GM18873 (cell line): ENCODE measurements around the gene OSBPL6.
"Not testable (repeated sequence)": the region's sequence is repeated elsewhere in the genome, so short reads cannot be mapped to it uniquely, and the experiment has no call there.

Experiments
- ATAC-seq: cut with Tn5 transposase; IDR thresholded peaks from one replicate; pipeline ENCODE4 v1.9.1; 2021; ENCODE audit warnings: mild to moderate bottlenecking, moderate library complexity, moderate number of reproducible peaks; ENCODE audit not compliant: unreplicated experiment, low FRiP score

The OSBPL6 gene

GRCh38 chr2:178331474-178332432, 137.4 kb downstream of the OSBPL6 start:
- ATAC-seq = no peak

DNA sequence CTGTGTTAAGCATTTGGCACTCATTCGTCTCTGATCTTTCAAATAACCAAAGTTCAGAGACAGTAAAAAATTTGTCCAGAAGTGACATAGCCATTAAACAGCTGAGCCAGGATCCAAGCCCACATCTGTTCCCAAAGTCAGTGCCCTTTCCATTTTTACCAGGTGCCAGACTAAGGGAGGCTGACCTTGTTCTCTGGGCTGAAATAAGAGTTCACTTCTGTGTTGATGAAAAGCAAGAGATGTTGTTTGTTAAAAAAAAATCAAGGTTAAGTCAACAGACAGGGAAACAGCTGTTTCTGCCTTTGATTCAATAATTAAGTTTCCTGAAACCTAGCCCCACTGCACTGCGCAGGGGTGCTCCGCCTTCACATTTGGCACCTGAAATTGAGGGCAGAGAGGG, 139.5 kb downstream of the OSBPL6 start:
- no peak for ATAC-seq

DNA sequence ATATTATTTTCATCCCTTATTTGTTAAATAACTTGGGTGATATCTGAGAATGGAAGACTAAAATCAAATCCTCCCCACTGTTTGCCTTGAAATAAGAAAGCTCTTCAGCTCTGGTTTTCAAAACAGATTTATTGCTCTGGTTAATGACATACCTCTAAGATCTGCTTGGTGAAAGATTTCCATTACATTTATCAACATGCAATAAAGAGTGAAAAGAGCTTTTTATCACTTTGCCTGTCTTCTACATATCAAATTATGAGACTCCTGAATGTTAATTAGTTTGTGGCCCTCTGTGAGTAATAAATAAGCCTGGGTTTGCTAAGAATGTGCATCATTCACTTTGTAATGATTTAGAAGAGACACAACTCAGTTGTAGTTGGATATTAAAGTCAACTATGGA, 140.9 kb downstream of the OSBPL6 start:
- ATAC-seq = no peak

GRCh38 chr2:178344121-178344520, 149.8 kb downstream of the OSBPL6 start:
- no peak for ATAC-seq

GRCh38 chr2:178345951-178346350, 151.6 kb downstream of the OSBPL6 start:
- no peak for ATAC-seq

GRCh38 chr2:178350051-178350450, 155.7 kb downstream of the OSBPL6 start:
- no peak for ATAC-seq

DNA sequence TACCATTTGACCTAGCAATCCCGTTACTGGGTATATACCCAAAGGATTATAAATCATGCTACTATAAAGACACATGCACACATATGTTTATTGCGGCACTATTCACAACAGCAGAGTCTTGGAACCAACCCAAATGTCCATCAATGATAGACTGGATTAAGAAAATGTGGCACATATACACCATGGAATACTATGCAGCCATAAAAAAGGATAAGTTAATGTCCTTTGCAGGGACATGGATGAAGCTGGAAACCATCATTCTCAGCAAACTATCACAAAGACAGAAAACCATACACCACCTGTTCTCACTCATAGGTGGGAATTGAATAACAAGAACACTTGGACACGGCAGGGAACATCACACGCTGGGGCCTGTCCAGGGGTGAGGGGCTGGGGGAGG, 163.4 kb downstream of the OSBPL6 start:
- ATAC-seq = not testable (repeated sequence)

DNA sequence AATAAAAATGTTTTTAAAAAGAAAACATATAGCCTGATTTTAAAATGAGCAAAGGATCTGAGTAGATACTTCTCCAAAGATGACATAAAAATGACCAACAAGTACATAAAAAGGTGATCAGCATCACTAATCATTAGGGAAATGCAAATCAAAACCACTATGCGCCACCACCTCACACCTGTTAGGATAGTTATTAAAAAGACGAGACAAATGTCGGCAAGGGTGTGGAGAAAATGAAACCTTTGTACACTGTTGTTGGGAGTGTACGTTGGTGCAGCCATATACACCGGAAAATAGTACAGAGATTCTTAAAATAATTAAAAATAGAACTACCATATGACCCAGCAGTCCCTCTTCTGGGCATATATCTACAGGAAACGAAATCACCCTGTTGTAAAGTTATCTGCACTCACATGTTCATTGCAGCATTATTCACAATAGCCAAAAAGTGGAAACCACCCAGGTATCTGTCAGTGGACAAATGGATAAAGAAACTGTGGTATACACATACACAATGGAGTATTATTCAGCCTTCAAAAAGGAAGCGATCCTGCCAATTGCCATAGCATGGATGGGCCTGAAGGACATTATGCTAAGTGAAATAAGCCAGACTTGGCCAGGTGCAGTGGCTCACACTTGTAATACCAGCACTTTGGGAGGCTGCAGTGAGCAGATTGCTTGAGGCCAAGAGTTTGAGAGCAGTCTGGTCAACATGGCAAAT, 165.0 kb downstream of the OSBPL6 start:
- no peak for ATAC-seq

DNA sequence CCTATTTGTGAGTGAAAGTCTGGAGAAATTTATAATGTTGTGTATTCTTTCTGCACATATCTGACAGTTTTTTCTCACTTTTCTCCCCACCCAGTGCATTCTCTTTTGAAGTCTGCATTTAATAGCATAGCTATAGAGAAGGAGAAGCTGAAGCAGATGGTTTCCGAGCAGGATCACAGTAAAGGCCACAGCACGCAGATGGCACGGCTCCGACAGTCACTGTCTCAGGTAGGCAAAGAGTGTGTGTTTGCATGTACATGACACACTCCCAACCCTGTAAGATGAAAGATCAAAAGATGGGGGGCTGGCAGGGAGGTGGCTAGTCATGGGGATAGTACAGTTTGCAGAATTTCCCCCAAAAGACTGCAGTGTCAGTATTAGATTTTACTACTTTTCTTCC, 167.3 kb downstream of the OSBPL6 start:
- no peak for ATAC-seq

GRCh38 chr2:178363252-178363651, 168.9 kb downstream of the OSBPL6 start:
- ATAC-seq = no peak

- ATAC-seq = no peak
Observed at GRCh38 chr2:178365116-178365515, 170.8 kb downstream of the OSBPL6 start.

- no peak for ATAC-seq
Observed at GRCh38 chr2:178366412-178366811, 172.1 kb downstream of the OSBPL6 start.

DNA sequence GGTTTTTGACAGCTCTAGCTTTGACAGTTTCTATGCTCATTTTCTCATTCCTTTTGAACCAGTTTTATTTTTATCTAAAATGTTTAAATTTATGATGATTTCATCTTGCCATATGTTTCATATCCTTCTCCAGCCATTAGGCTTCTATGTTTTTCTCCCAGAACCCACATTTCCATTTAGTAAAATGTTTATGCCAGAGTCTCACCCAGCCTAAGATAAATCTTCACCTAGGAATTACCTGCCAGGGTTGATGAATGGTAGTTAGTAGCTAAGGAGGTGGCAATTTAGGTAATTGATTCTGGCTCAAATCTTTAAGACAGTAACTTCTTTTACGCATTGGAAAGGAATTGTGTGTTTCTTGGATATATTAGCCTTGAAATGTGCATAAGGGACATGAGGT, 173.0 kb downstream of the OSBPL6 start:
- ATAC-seq = no peak

DNA sequence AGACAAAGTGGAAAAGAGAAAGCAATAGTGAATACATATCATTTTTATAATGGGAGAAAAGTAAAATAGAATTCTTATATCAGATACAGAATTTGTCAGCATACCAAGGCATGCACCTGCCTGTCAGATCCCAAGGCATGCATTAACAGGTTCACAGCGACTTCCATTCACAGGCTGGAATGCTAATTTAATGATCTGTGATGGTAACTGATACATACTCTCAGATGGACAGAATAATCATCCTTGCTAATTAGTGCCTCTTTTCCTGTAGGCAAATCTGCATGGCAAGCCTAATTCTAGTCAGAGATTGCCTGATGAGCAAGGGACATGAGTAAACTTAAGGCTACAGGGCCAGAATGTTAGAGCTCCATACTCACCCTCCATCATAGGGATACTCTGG, 180.6 kb downstream of the OSBPL6 start:
- ATAC-seq = no peak

GRCh38 chr2:178377046-178377445, 182.7 kb downstream of the OSBPL6 start:
- no peak for ATAC-seq

DNA sequence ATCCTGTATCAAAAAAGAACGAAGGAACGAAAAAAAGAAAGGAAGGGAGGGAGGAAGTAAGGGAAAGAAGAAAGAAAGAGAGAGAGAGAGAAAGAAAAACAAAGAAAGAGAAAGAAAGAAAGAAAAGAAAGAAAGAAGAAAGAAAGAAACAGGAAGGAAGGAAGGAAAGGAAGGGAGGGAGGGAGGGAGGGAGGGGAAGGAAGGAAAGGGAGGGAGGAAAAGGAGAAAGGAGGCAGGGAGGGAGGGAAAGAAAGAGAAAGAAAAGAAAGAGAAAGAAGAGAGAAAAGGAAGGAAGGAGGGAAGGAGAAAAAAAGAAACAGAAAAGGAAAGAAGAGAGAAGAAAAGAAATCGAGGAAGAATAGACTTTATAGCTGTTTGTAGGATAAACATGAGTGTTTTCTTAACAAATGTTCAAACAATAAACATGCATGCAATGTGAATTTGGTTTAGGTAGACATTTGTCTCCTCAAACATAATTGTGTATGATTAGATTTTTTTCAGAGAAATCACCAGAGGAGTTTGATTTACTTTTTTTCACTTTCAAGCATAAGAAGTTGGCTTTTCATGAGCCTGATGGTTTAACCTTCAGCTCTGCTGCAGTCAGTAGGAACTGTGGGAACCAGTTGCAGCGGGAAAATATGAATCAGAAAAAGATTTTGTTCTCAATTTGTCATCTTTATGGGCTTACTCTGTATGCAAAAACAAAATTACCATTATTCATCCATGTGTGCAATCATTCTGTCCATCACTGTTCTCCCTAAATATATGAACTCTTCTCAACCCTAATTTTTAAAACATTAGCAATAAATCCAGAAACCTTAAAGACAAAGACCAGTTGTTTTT, 185.1 kb downstream of the OSBPL6 start:
- no peak for ATAC-seq

GRCh38 chr2:178380763-178381162, 186.5 kb downstream of the OSBPL6 start:
- ATAC-seq = no peak

DNA sequence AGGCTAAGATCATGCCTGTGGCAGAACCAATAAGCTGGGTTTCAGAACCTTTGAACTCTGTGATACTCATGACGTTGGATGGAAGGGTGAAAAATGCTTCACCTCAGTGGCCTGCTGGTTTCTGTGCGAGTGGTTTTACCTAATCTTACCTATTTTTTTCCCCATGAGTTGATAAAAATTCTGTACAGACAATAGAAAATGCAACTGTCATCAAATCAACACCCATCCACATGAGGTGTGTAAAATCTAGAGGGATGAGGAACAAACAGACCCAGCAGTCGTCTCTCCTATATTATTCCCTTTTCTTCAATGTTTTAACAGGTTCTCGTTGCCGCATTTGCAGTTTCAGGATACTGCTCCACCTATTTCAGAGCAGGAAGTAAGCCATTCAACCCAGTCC, 189.4 kb downstream of the OSBPL6 start:
- ATAC-seq = no peak

GRCh38 chr2:178385595-178386148, 191.4 kb downstream of the OSBPL6 start:
- ATAC-seq = no peak

- no peak for ATAC-seq
Observed at GRCh38 chr2:178386986-178387597, 192.8 kb downstream of the OSBPL6 start.
